Activated T-cell treated with anti-CD3 and anti-CD28 coated beads, Interleukin-2, amount 50 U/mL, for 72 hours (primary cell): Measurements from ENCODE around the gene RAB4B. TPM values are rescaled to one million over a fixed set of nuclear protein-coding genes. Genes with fewer than 3 reads are reported as not detected.
"Not testable (repeated sequence)": the region's sequence is repeated elsewhere in the genome, so short reads cannot be mapped to it uniquely, and the experiment has no call there.

Experiments used
- ATAC-seq, 2 donors: fragments of 150-1000 bp; cut with Tn5 transposase; replicated peaks in 1 of 2; 2 replicates each; pipeline ENCODE4 v1.10.0; 2021; ENCODE audit warnings: moderate library complexity in 2 of 2, mild to moderate bottlenecking in 1 of 2
- DNase-seq, 2 donors: peaks; one replicate each; pipeline ENCODE4 v3.0.0; 2021 to 2022; ENCODE audit warnings: mixed read lengths in 1 of 2
- H3K27ac Mint-ChIP-seq: one replicate; pipeline ENCODE4 v1.8.0; 2022; ENCODE audit warnings: mild to moderate bottlenecking, moderate library complexity, mixed read lengths
- H3K27me3 Mint-ChIP-seq: one replicate; pipeline ENCODE4 v1.8.0; 2022; ENCODE audit warnings: low read depth, mixed read lengths
- H3K36me3 Mint-ChIP-seq, 2 donors: one replicate each; pipeline ENCODE4 v1.8.0; 2022; ENCODE audit warnings: mixed read lengths in 2 of 2, mild to moderate bottlenecking in 1 of 2; ENCODE audit not compliant: insufficient read depth in 2 of 2
- H3K4me1 Mint-ChIP-seq: one replicate; pipeline ENCODE4 v1.8.0; 2022; ENCODE audit warnings: low read depth, mixed read lengths
- H3K4me3 Mint-ChIP-seq, 2 donors: one replicate each; pipeline ENCODE4 v1.8.0; 2022; ENCODE audit warnings: mild to moderate bottlenecking in 2 of 2, mixed read lengths in 2 of 2, moderate library complexity in 2 of 2
- H3K9me3 Mint-ChIP-seq, 2 donors: one replicate each; pipeline ENCODE4 v1.8.0; 2022; ENCODE audit warnings: mixed read lengths in 2 of 2
- total RNA-seq, 2 donors: library from RNA; stranded (reverse); gene quantifications; one replicate each; pipeline ENCODE4 v1.2.3, GENCODE V29; 2022

RAB4B gene
- total RNA-seq, 2 donors from 2014 or later: 44.4 to 45.7 TPM

DNA sequence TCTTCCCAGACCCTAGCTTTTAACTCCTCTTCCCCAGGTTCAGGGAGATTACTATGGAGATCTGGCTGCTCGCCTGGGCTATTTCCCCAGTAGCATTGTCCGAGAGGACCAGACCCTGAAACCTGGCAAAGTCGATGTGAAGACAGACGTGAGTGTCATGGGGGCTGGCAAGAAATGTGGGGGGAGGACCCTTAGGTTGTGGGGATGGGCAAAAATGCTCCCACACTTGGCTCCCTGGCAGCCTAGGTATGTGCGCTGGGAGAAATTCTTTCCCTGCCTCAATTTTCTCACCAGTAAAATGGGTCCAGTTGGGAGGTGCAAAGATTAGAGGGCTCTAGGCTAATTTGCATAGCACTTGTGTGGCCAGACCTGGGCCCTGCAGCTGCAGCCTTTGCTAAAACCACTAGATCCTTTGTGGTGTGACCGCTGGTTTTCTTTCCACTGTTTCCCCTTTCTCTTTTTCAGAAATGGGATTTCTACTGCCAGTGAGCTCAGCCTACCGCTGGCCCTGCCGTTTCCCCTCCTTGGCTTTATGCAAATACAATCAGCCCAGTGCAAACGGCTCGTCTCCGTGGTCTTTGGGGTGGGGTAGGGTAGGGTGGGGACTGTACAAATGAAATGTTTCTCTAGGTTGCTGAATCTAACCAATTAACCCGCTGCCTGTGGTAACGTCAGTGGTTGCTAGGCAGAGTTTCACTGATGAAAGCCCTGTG is 959 bp upstream of the RAB4B start:
- peak; percentile 86 to 89 for DNase-seq
- ATAC-seq: peak; percentile 66 to 72
- H3K4me1 Mint-ChIP-seq: peaks cover 45% of the 10 kb centered on the region
- H3K4me3 Mint-ChIP-seq: peak overlapping the region; percentile 86 to 97
- no peaks in the 10 kb centered on the region for H3K27me3 Mint-ChIP-seq
- H3K9me3 Mint-ChIP-seq: no peaks in the 10 kb centered on the region
- H3K36me3 Mint-ChIP-seq: peaks cover 0 to 1% of the 10 kb centered on the region in 2 donors
- peak overlapping the region; percentile 70 for H3K27ac Mint-ChIP-seq

DNA sequence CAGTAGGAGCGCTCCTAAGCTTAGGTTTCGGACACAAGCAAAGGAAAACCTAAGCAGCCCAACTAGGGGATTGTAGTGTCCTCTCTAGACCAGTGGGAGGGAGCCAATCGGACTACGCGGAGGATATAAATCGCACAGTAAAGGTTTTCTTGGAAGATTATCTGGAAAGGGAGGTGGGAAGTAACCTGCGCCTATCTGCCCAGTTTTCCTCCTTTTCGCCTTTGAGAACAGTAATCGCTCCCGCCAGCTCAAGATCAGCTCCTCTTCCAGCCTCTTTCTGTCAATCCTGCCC is 456 bp upstream of the RAB4B start:
- Mint-ChIP-seq H3K27ac (peak overlapping the region; percentile 70), H3K27me3 (no peaks in the 10 kb centered on the region), H3K36me3 (peaks cover 0 to 3% of the 10 kb centered on the region in 2 donors), H3K4me3 (peak overlapping the region; percentile 86 to 97), H3K4me1 (peaks cover 45% of the 10 kb centered on the region), H3K9me3 (no peaks in the 10 kb centered on the region)
- ATAC-seq (no peak), DNase-seq (no peak)

- ATAC-seq (no peak), DNase-seq (no peak)
- peak overlapping the region; percentile 70 for H3K27ac Mint-ChIP-seq
- peaks cover 45% of the 10 kb centered on the region for H3K4me1 Mint-ChIP-seq
- H3K9me3 Mint-ChIP-seq: no peaks in the 10 kb centered on the region
- H3K36me3 Mint-ChIP-seq: peaks cover 0 to 3% of the 10 kb centered on the region in 2 donors
- no peaks in the 10 kb centered on the region for H3K27me3 Mint-ChIP-seq
- H3K4me3 Mint-ChIP-seq: peak overlapping the region; percentile 86 to 97
Measured at GRCh38 chr19:40778706-40779284, 748 bp downstream of the RAB4B start.

GRCh38 chr19:40780582-40780981 is 2.5 kb downstream of the RAB4B start:
- no peaks in the 10 kb centered on the region for H3K27me3 Mint-ChIP-seq
- ATAC-seq (no peak), DNase-seq (no peak)
- no peaks in the 10 kb centered on the region for H3K9me3 Mint-ChIP-seq
- peak overlapping the region in 1 of 2 donors; percentile 6 for H3K4me3 Mint-ChIP-seq
- peaks cover 0 to 3% of the 10 kb centered on the region in 2 donors for H3K36me3 Mint-ChIP-seq
- H3K27ac Mint-ChIP-seq: peak overlapping the region; percentile 30
- peaks cover 54% of the 10 kb centered on the region for H3K4me1 Mint-ChIP-seq

- H3K4me3 Mint-ChIP-seq: no peak overlapping the region
- H3K36me3 Mint-ChIP-seq: peaks cover 0 to 3% of the 10 kb centered on the region in 2 donors
- H3K4me1 Mint-ChIP-seq: peaks cover 53% of the 10 kb centered on the region
Measured at GRCh38 chr19:40781140-40781539, 3.1 kb downstream of the RAB4B start.

GRCh38 chr19:40783711-40784110 is 5.7 kb downstream of the RAB4B start:
- ATAC-seq: no peak
- peaks cover 0 to 3% of the 10 kb centered on the region in 2 donors for H3K36me3 Mint-ChIP-seq
- H3K4me1 Mint-ChIP-seq: peaks cover 35% of the 10 kb centered on the region
- H3K9me3 Mint-ChIP-seq: no peaks in the 10 kb centered on the region
- no peaks in the 10 kb centered on the region for H3K27me3 Mint-ChIP-seq
- DNase-seq: no peak
- no peak overlapping the region for H3K27ac Mint-ChIP-seq
- no peak overlapping the region for H3K4me3 Mint-ChIP-seq

More at GRCh38 chr19:40781140-40781539, 3.1 kb downstream of the RAB4B start:
- DNase-seq (no peak), ATAC-seq (no peak)
- H3K27ac Mint-ChIP-seq: no peak overlapping the region
- H3K27me3 Mint-ChIP-seq: no peaks in the 10 kb centered on the region
- no peaks in the 10 kb centered on the region for H3K9me3 Mint-ChIP-seq

- H3K27me3 Mint-ChIP-seq, H3K9me3 Mint-ChIP-seq, DNase-seq, H3K27ac Mint-ChIP-seq, H3K36me3 Mint-ChIP-seq, ATAC-seq, H3K4me3 Mint-ChIP-seq: not testable (repeated sequence)
- peaks cover 31% of the 10 kb centered on the region for H3K4me1 Mint-ChIP-seq
Measured at GRCh38 chr19:40784146-40784545, 6.1 kb downstream of the RAB4B start.

DNA sequence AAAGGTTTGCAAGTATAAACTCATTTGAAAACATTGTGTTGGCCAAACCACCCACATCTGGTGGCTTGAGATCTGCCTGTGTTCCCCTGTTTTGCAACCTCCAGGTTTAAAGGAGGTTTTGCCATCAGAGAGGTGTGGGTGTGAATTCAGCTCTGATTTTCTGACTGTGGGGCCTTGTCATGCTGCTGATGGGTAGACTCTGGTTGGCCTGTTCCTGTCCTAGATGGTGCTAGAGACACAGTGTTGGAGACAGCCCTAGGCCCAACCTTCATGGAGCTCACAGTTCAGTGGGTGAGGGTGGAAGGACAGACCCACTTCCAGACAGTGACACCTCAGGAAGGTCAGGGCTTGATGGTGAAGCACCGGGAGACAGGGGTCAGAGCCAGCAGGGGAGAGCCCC is 7.5 kb downstream of the RAB4B start:
- Mint-ChIP-seq H3K27ac (no peak overlapping the region), H3K9me3 (no peaks in the 10 kb centered on the region), H3K27me3 (no peaks in the 10 kb centered on the region), H3K4me1 (peaks cover 20% of the 10 kb centered on the region), H3K4me3 (no peak overlapping the region), H3K36me3 (peaks cover 0 to 3% of the 10 kb centered on the region in 2 donors)
- DNase-seq: peak in 1 of 2 donors; percentile 12
- peak; percentile 70 to 77 for ATAC-seq

- Mint-ChIP-seq H3K27me3 (no peaks in the 10 kb centered on the region), H3K4me3 (no peak overlapping the region), H3K27ac (peak overlapping the region; percentile 31), H3K9me3 (no peaks in the 10 kb centered on the region), H3K36me3 (peaks cover 0 to 3% of the 10 kb centered on the region in 2 donors), H3K4me1 (peaks cover 12% of the 10 kb centered on the region)
- DNase-seq: no peak
- no peak for ATAC-seq
Measured at GRCh38 chr19:40786060-40787037, 8.3 kb downstream of the RAB4B start.

DNA sequence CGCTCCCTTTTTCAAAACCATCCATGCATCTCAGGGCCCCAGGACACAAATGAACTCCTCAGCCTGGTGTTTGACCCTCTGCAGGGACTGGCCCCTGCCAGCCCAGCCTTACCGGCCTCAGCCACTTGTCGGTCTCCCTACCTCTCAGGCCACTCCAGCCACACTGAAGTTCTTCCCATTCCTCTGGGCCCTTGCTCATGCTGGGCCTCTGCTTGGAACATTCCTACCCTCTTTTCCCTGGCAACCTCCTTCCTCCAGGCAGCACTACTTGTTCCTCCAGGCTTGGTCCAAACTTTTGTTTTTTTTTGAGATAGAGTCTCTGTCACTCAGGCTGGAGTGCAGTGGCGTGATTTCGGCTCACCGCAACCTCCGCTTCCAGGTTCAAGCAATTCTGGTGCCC is 13.3 kb downstream of the RAB4B start:
- no peak overlapping the region for H3K27ac Mint-ChIP-seq
- no peaks in the 10 kb centered on the region for H3K27me3 Mint-ChIP-seq
- H3K36me3 Mint-ChIP-seq: no peaks in the 10 kb centered on the region

DNA sequence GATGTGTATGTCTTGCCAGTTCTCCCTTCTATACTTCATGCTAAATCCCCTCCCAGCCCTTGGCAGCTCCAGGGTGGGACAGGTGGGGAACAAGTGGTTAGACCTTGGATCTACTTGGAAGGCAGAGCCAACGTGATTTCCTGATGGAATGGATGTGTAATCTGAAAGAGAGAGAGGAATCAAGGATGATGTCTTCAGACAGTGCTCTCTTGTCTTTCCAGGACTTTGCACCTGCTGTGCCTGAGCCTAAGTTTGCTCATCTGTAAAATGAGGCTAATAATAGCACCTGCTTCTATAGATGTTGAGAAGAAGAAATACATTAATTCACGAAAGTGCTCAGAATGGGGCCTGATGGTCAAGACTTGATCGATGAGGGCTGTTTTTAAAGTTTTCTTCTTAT is 13.9 kb downstream of the RAB4B start:
- peak overlapping the region; percentile 83 for H3K27ac Mint-ChIP-seq

More for the DNA sequence above, 13.3 kb downstream of the RAB4B start:
- peaks cover 20% of the 10 kb centered on the region for H3K4me1 Mint-ChIP-seq
- ATAC-seq (no peak), DNase-seq (no peak)
- no peak overlapping the region for H3K4me3 Mint-ChIP-seq
- no peaks in the 10 kb centered on the region for H3K9me3 Mint-ChIP-seq

DNA sequence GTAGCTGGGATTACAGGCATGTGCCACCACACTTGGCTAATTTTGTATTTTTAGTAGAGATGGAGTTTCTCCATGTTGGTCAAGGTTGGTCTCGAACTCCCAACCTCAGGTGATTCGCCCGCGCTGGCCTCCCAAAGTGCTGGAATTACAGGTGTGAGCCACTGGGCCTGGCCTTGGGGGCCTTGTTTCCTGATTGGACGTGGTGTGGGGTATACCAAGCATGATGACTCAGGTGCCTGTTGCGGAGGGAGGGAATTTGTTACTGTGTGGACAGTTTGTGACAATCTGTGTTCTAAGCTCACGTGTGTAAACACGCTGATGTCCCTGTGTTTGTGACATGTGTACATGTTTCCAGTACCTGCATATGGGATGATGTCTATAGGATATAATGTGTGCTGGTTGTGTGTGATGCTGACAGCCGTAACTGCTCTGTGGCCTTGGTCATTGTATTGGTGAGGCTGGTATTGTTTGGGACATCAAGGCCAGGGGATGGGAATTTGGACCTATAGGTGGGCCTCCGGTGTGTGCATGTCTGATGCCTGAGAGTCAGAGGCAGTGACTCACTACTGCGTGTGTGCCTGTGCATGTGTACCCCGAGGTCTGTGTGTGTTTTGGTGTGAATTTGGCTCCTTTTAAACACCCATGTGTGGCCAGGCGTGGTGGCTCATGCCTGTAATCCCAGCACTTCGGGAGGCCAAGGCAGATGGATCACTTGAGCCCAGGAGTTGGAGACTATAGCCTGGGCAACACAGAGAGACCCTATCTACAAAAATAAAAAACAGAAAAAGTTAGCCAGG is 19.3 kb downstream of the RAB4B start:
- no peak for ATAC-seq
- Mint-ChIP-seq H3K4me1 (peaks cover 63% of the 10 kb centered on the region), H3K27me3 (no peaks in the 10 kb centered on the region)

More for the DNA sequence above, 13.9 kb downstream of the RAB4B start:
- no peaks in the 10 kb centered on the region for H3K27me3 Mint-ChIP-seq
- H3K4me3 Mint-ChIP-seq: peak overlapping the region in 1 of 2 donors; percentile 70
- ATAC-seq: no peak
- H3K9me3 Mint-ChIP-seq: no peaks in the 10 kb centered on the region
- H3K36me3 Mint-ChIP-seq: no peaks in the 10 kb centered on the region
- H3K4me1 Mint-ChIP-seq: peaks cover 26% of the 10 kb centered on the region
- DNase-seq: no peak

More for the DNA sequence above, 19.3 kb downstream of the RAB4B start:
- Mint-ChIP-seq H3K36me3 (peaks cover 6 to 14% of the 10 kb centered on the region in 2 donors), H3K27ac (peak overlapping the region; percentile 98), H3K9me3 (no peaks in the 10 kb centered on the region), H3K4me3 (peak overlapping the region; percentile 99)
- DNase-seq: no peak
